ENCODE results near the gene NUTM2F. TPM values are rescaled to one million over a fixed set of nuclear protein-coding genes. Genes with fewer than 3 reads are reported as not detected.
"Not testable (repeated sequence)": the region's sequence is repeated elsewhere in the genome, so short reads cannot be mapped to it uniquely, and the experiment has no call there.

The NUTM2F gene, protein sequence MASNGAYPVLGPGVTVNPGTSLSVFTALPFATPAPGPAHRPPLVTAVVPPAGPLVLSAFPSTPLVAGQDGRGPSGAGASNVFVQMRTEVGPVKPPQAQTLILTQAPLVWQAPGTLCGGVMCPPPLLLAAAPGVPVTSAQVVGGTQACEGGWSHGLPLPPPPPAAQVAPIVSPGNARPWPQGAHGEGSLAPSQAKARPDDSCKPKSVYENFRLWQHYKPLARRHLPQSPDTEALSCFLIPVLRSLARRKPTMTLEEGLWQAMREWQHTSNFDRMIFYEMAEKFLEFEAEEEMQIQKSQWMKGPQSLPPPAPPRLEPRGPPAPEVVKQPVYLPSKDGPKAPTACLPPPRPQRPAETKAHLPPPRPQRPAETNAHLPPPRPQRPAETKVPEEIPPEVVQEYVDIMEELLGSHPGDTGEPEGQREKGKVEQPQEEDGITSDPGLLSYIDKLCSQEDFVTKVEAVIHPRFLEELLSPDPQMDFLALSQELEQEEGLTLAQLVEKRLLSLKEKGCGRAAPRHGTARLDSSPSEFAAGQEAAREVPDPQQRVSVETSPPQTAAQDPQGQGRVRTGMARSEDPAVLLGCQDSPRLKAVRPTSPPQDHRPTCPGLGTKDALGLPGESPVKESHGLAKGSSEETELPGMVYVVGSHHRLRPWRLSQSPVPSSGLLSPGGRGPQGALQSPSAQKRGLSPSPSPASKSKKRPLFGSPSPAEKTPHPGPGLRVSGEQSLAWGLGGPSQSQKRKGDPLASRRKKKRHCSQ
- total RNA-seq, result not detected in 2 replicates

DNA sequence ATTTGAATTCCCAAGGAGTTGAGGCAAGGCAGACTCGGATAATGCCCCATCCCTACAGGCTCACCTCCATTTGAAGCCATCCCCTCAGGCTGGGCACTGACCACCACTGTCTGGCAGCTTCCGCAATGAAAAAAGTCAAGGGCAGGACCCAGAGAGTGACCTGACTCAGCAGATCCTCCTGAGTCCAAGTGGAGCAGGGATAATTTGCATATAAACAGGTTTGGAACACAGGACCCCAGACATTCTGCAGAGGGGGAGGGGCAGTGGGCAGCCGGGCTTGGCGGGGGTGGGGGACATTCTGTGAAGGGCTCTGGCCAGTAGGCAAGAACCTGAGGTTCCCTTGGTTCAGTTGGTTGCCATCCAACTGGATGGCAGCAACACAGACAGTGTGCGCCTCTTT, at the start of gene NUTM2F:
NUTM2F (minus strand) TSS at position 101 of the 400 bp plus-strand sequence; CDS start at position 80, 21 bp downstream.
- not testable (repeated sequence) for H3K27me3 ChIP-seq (ENCODE audit: control insufficient read depth, insufficient read depth, low read length); H3K4me3 ChIP-seq (ENCODE audit: low read depth, low read length); H3K36me3 ChIP-seq (ENCODE audit: control insufficient read depth, insufficient read depth, low read length); FAIRE-seq; DNase-seq (ENCODE audit: low read depth)

DNA sequence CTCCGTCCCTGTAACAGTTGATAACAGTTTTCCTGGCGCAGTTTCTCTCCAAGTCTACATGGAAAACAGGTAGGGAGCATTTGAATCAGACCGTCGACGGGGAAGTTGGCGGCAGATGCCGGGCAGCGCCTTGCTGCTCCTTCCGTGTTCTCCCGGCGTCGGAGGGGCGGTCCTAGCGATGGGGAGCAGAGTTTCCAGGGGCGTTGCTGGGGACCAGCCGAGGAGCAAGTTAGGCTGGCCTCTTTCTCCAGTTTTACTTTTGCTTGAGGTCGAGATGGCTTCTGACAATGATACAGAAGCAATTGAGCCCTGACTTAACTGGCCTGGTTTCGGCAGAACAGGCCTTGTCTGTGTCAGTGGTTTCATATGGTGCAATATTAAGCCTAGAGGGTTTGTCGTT, 46.8 kb upstream of the NUTM2F start:
- H3K4me3 ChIP-seq (ENCODE audit: low read depth, low read length), result peak overlapping the region; percentile 46
- DNase-seq (ENCODE audit: low read depth), result peak; percentile 5
- not testable (repeated sequence) for H3K27me3 ChIP-seq (ENCODE audit: control insufficient read depth, insufficient read depth, low read length); FAIRE-seq; H3K36me3 ChIP-seq (ENCODE audit: control insufficient read depth, insufficient read depth, low read length)

DNA sequence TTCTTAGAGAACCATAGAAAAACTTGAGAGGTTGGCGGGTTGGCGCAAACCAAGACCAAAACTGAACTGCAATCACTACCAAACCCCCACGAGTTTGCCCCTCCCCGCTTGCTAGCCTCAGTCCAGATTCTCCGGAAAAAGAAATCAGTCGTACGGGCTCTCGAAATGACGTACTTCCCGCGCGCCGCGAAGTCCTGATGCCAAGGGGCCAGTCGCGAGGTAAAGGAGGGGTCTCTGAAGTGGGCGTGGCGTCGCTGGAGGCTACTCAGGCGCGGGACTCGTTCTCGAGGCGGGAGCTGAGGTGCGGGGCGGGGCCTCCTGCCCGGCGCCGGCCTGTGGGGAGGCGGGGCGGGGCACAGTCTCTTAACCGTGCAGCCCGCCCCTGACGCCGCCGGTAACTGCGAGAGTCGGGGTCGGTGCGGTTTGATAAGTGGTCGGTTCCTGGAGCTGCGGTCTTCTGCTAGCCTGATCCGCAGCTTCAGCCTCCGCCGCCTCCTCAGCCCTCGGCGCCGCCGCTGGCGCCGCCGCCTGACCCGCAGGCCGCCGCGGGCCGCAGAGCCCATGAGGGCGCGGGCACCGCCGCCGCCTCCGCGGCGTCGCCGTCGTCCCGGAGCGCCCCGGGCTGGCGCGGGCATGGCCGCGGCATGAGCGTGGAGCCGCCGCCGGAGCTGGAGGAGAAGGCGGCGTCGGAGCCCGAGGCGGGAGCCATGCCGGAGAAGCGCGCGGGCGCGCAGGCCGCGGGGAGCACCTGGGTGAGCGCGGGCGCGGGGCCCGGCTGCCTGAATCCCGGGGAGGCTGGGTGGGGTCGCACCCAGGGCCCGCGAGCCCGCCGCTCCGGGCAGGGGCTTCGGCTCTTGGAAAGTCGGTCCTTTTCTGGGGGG, 46.0 kb upstream of the NUTM2F start:
- peak; percentile 64 for DNase-seq (ENCODE audit: low read depth)
- H3K4me3 ChIP-seq (ENCODE audit: low read depth, low read length), result peak overlapping the region; percentile 46
- not testable (repeated sequence) for FAIRE-seq; H3K27me3 ChIP-seq (ENCODE audit: control insufficient read depth, insufficient read depth, low read length); H3K36me3 ChIP-seq (ENCODE audit: control insufficient read depth, insufficient read depth, low read length)

DNA sequence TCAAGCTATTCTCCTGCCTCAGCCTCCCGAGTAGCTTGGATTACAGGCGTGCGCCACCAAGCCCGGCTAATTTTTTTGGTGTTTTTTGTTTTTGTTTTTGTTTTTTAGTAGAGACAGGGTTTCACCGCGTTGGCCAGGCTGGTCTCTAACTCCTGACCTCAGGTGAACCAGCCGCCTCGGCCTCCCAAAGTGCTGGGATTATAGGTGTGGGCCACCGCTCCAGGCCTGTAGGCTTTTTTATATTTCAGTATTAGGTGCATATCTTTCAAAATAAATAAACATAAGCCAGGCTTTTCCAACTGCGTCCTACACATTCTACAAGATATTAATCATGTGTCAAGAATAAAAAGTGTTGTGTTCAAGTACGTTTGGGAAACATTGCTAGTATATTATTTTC, 45.3 kb upstream of the NUTM2F start:
- not testable (repeated sequence) for DNase-seq (ENCODE audit: low read depth); H3K36me3 ChIP-seq (ENCODE audit: control insufficient read depth, insufficient read depth, low read length); FAIRE-seq; H3K27me3 ChIP-seq (ENCODE audit: control insufficient read depth, insufficient read depth, low read length)
- H3K4me3 ChIP-seq (ENCODE audit: low read depth, low read length), result peak overlapping the region; percentile 46

DNA sequence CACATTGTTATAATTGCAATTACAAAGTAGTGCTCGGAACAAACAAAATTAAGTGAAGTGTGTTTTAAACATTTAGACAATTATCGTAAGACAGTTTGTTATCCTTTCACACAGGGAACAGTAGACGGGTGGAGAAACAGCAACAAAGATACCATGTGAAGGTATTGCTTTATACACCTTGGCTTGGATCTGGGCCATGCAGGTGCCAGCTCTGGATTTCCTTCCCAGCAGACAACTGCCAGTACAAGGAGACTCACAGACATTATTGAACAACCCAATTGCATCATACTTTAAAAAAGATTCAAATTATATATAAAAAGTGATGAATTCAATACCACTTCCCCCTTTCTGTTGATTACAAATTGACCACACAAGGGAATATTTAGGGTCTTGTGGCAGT, 41.8 kb upstream of the NUTM2F start:
- not testable (repeated sequence) for DNase-seq (ENCODE audit: low read depth); H3K36me3 ChIP-seq (ENCODE audit: control insufficient read depth, insufficient read depth, low read length); FAIRE-seq; H3K27me3 ChIP-seq (ENCODE audit: control insufficient read depth, insufficient read depth, low read length); H3K4me3 ChIP-seq (ENCODE audit: low read depth, low read length)

DNA sequence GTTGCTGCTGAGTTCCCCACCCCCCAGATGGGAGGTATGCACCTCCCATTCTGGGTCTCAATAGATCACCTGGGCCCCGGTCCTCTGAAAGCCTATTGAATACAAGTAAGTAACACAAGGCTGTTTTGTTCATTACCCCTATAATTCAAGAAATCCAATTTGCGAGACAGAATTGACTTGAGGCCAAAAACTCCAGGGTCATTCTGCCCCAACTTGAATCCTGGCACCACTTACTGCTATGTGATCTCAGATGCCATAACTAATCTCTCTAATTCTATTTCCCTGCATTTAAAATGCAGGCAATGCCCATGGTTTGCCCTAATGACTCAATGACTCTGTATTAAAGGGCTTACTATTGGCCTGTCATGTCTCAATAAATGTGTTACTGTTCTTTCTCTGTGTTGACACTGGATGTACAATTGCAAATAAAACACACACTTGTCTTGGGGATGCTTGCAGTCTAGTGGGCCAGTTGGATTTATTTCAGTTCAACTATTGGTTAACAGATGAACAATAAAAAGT, 35.7 kb upstream of the NUTM2F start:
- DNase-seq (ENCODE audit: low read depth); H3K36me3 ChIP-seq (ENCODE audit: control insufficient read depth, insufficient read depth, low read length); H3K27me3 ChIP-seq (ENCODE audit: control insufficient read depth, insufficient read depth, low read length); FAIRE-seq; H3K4me3 ChIP-seq (ENCODE audit: low read depth, low read length): not testable (repeated sequence)

DNA sequence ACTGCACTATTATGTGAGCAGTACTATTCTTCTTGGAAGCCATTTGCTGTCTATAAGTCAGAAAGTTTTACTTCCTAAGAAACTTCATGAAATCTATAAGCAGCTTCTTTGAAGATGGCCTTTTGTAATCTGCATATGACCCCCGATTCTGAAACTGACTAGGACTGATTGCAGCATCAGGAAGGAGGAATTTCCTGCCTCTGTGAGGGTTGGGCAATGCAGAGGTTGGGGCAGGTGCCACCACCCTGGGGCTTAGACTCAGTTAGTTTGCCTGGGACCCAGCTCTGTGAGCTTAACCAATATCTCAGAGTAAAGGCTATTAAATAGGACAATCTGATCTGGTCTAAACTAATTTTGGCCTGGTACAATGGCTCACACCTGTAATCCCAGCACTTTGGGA, 28.7 kb upstream of the NUTM2F start:
- H3K4me3 ChIP-seq (ENCODE audit: low read depth, low read length); H3K36me3 ChIP-seq (ENCODE audit: control insufficient read depth, insufficient read depth, low read length); DNase-seq (ENCODE audit: low read depth); H3K27me3 ChIP-seq (ENCODE audit: control insufficient read depth, insufficient read depth, low read length); FAIRE-seq: not testable (repeated sequence)

DNA sequence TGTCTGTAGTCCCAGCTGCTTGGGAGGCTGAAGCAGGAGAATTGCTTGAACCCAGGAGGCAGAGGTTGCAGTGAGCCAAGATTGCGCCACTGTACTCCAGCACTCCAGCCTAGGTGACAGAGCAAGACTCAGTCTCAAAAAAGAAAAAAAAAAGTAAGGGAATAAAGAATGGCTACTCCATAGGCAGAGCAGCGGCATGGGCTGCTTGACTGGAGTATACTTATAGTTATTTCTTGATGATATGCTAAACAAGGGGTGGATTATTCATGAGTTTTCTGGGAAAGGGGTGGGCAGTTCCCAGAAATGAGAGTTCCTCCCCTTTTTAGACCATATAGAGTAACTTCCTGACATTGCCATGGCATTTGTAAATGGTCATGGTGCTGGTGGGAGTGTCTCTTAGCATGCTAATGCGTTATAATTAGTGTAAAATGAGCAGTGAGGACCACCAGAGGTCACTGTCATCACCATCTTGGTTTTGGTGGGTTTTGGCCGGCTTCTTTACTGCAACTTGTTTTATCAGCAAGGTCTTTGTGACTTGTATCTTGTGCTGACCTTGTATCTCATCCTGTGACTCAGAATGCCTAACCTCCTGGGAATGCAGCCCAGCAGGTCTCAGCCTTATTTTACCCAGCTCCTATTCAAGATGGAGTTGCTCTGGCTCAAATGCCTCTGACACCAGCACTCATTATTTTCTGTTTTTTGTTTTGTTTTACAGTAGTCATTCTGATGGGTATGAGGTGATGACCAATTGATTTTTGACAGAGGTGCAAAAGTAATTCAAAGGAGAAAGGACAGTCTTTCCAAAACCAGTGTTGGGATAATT, 23.7 kb upstream of the NUTM2F start:
- DNase-seq (ENCODE audit: low read depth), result peak; percentile 18
- not testable (repeated sequence) for H3K4me3 ChIP-seq (ENCODE audit: low read depth, low read length); H3K36me3 ChIP-seq (ENCODE audit: control insufficient read depth, insufficient read depth, low read length); FAIRE-seq; H3K27me3 ChIP-seq (ENCODE audit: control insufficient read depth, insufficient read depth, low read length)

DNA sequence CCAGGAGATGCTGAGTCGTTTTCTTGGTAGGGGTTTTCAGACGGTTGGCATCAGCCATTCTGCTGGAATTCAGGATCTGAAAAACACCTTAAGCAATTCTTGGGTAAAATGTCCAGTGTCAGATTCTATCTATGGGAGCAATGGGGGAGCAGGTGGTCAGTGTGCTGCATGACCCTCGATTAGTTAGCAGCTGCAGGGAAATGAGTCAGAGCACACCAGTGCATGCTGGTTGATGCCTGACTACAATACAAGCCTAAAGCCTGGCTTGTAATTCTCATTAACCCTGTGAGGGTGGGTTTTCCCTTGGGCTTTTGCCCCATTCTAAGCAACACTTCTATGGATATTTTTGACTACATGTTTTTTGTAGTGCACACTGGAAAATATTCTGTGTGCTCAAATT, 20.3 kb upstream of the NUTM2F start:
- H3K36me3 ChIP-seq (ENCODE audit: control insufficient read depth, insufficient read depth, low read length); DNase-seq (ENCODE audit: low read depth); H3K27me3 ChIP-seq (ENCODE audit: control insufficient read depth, insufficient read depth, low read length); FAIRE-seq; H3K4me3 ChIP-seq (ENCODE audit: low read depth, low read length): not testable (repeated sequence)

DNA sequence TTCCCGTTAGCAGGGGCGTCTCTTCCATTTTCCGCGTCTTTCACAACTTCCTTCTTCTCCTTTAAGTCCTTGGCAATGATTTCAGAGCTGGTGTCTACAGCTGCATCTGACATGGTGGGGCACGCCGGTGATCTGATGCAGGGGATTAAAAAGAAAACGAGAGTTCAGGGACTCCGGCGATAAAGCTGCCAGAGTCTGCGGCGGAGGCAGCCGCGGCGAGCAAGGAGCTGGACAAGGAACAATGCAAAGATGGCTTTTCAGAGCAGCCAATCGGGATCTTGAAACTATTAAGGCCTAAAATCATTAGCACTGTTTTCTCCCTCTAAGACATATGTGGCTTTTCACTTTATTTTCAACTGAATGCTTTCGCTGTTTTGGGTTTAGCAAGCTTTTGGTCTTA, 19.0 kb upstream of the NUTM2F start:
- DNase-seq (ENCODE audit: low read depth); H3K36me3 ChIP-seq (ENCODE audit: control insufficient read depth, insufficient read depth, low read length); H3K4me3 ChIP-seq (ENCODE audit: low read depth, low read length); FAIRE-seq; H3K27me3 ChIP-seq (ENCODE audit: control insufficient read depth, insufficient read depth, low read length): not testable (repeated sequence)

DNA sequence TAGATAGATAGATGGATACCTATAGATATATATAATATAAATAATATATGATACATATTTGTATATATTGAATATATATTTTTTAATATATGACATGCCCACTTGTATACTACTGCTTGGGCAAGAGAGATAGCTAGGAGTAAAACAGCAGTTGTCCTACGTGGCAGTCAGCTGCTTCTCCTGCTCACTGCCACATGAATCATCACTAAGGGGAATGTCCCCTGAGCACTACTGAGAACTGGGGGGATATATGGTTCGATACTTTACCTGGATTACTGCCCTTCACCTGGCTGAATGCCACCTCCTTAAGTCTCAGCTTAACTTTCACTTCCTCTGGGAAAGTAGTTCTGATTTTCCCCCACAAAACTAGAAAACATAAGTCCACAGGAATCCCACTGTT, 13.3 kb upstream of the NUTM2F start:
- not testable (repeated sequence) for FAIRE-seq; H3K36me3 ChIP-seq (ENCODE audit: control insufficient read depth, insufficient read depth, low read length); H3K4me3 ChIP-seq (ENCODE audit: low read depth, low read length); DNase-seq (ENCODE audit: low read depth); H3K27me3 ChIP-seq (ENCODE audit: control insufficient read depth, insufficient read depth, low read length)

DNA sequence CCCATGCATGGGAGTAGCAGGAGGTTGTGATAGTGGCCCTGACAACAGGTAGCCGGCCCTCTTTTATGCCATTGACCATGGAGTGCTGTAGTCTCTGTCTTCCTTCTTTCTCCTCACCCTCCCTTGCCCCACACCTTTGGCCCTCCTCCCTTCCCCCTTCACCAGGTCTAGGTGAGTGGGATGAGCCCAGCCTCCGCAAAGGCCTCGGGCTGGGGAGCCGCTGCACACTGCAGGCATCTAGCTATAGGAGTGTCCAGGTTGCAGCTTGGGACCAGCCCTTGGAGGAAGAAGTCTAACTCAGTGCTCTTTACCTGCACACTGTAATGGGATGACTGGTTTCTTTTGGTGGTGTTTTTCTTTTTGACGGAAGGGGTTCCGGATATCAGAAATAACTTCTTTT, 12.3 kb upstream of the NUTM2F start:
- H3K36me3 ChIP-seq (ENCODE audit: control insufficient read depth, insufficient read depth, low read length); H3K27me3 ChIP-seq (ENCODE audit: control insufficient read depth, insufficient read depth, low read length); DNase-seq (ENCODE audit: low read depth); FAIRE-seq; H3K4me3 ChIP-seq (ENCODE audit: low read depth, low read length): not testable (repeated sequence)

DNA sequence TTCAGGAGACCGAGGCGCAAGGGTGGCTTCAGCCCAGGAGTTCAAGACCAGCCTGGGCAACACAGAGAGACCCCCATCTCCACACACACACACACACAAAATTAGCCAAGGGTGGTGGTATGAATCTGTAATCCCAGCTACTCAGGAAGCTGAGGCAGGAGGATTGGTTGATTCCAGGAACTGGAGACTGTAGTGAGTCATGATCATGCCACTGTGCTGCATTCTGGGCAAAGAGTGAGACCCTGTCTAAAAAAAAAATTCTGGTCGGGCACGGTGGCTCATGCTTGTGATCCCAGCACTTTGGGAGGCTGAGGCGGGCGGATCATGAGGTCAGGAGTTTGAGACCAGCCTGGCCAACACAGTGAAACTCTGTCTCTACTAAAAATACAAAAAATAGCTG, 11.2 kb upstream of the NUTM2F start:
- FAIRE-seq; DNase-seq (ENCODE audit: low read depth); H3K27me3 ChIP-seq (ENCODE audit: control insufficient read depth, insufficient read depth, low read length): not testable (repeated sequence)

More for the DNA sequence above, 11.2 kb upstream of the NUTM2F start:
- not testable (repeated sequence) for H3K4me3 ChIP-seq (ENCODE audit: low read depth, low read length); H3K36me3 ChIP-seq (ENCODE audit: control insufficient read depth, insufficient read depth, low read length)

Measured in bronchial epithelial cell (primary cell).